ENCODE results near the gene SFXN2. TPM values are rescaled to one million over a fixed set of nuclear protein-coding genes. Genes with fewer than 3 reads are reported as not detected.

The SFXN2 gene
- polyA plus RNA-seq, 1 experiment = 5.6 TPM

GRCh38 chr10:102721954-102722353 lies 7.5 kb downstream of the SFXN2 start:
- DNase-seq (ENCODE audit: low read depth) = no peak
- no peaks in the 10 kb centered on the region for H3K27me3 ChIP-seq (ENCODE audit: control insufficient read depth, insufficient read depth, low read length)
- ChIA-PET POLR2A (no interaction called here), CTCF (no interaction called here)
- no peak for TF ChIP-seq CTCF (IDR thresholded peaks at IDR 0.05; ENCODE audit: insufficient read depth, low read depth, low read length)
- H3K4me3 ChIP-seq (ENCODE audit: low read depth, low read length) = no peak overlapping the region
- no peaks in the 10 kb centered on the region for H3K36me3 ChIP-seq (ENCODE audit: control insufficient read depth, insufficient read depth, low read length)

- POLR2A ChIA-PET = no interaction called here
- Histone ChIP-seq H3K4me3 (ENCODE audit: low read depth, low read length) (no peak overlapping the region), H3K36me3 (ENCODE audit: control insufficient read depth, insufficient read depth, low read length) (peaks cover 2% of the 10 kb centered on the region), H3K27me3 (ENCODE audit: control insufficient read depth, insufficient read depth, low read length) (no peaks in the 10 kb centered on the region)
- TF ChIP-seq CTCF (IDR thresholded peaks at IDR 0.05; ENCODE audit: insufficient read depth, low read depth, low read length) = no peak
- DNase-seq (ENCODE audit: low read depth) = no peak
- CTCF ChIA-PET = interaction anchor here (0.9 kb wide), 1 partner anchor 9 kb away, joined by 3 read pairs; the partner anchor contains the start of genes ARL3 and SFXN2
Measured at GRCh38 chr10:102723989-102724388, 9.6 kb downstream of the SFXN2 start.

GRCh38 chr10:102726274-102726673 lies 11.8 kb downstream of the SFXN2 start:
- CTCF ChIA-PET = interaction anchor here (0.7 to 4.2 kb wide), 9 partner anchors 8 to 175 kb away, joined by 3 to 48 read pairs (median 5); partner anchors contain the start of genes BORCS7 and CYP17A1

GRCh38 chr10:102727037-102727818 lies 12.8 kb downstream of the SFXN2 start:
- Histone ChIP-seq H3K27me3 (ENCODE audit: control insufficient read depth, insufficient read depth, low read length) (no peaks in the 10 kb centered on the region), H3K4me3 (ENCODE audit: low read depth, low read length) (no peak overlapping the region), H3K36me3 (ENCODE audit: control insufficient read depth, insufficient read depth, low read length) (peaks cover 2% of the 10 kb centered on the region)
- no peak for DNase-seq (ENCODE audit: low read depth)
- ChIA-PET POLR2A (interaction anchor here (0.6 kb wide), 1 partner anchor 13 kb away, joined by 3 read pairs; the partner anchor contains the start of genes ARL3 and SFXN2), CTCF (interaction anchor here (0.6 to 4.2 kb wide), 12 partner anchors 14 to 339 kb away, joined by 3 to 48 read pairs (median 4); partner anchors contain the start of genes CNNM2 and CYP17A1)
- no peak for TF ChIP-seq CTCF (IDR thresholded peaks at IDR 0.05; ENCODE audit: insufficient read depth, low read depth, low read length)

More at GRCh38 chr10:102726274-102726673, 11.8 kb downstream of the SFXN2 start:
- DNase-seq (ENCODE audit: low read depth) = no peak
- Histone ChIP-seq H3K27me3 (ENCODE audit: control insufficient read depth, insufficient read depth, low read length) (no peaks in the 10 kb centered on the region), H3K36me3 (ENCODE audit: control insufficient read depth, insufficient read depth, low read length) (peaks cover 2% of the 10 kb centered on the region), H3K4me3 (ENCODE audit: low read depth, low read length) (no peak overlapping the region)
- POLR2A ChIA-PET = no interaction called here
- no peak for TF ChIP-seq CTCF (IDR thresholded peaks at IDR 0.05; ENCODE audit: insufficient read depth, low read depth, low read length)

All from BJ (cell line).